NB4 (cell line): ENCODE results near the gene RCBTB1.

Experiments
- CTCF ChIP-seq: IDR thresholded peaks from one replicate; pipeline ENCODE4 v1.5.1; 2012; ENCODE audit warnings: low read depth, low read length
- MYC ChIP-seq: IDR thresholded peaks from 2 replicates; pipeline ENCODE4 v1.6.1; 2011; ENCODE audit warnings: low read depth, low read length
- POLR2A ChIP-seq: IDR thresholded peaks from 2 replicates; pipeline ENCODE4 v1.6.1; 2011; ENCODE audit warnings: mild to moderate bottlenecking; ENCODE audit not compliant: insufficient read length; ENCODE audit errors: extremely low read depth

- TF ChIP-seq CTCF (no peak), MYC (peak; percentile 89), POLR2A (peak; percentile 44)
Measured at GRCh38 chr13:49585220-49586157, at the start of gene RCBTB1.
